ENCODE data around the gene PAFAH1B1.

The PAFAH1B1 gene

GRCh38 chr17:2593821-2594721 lies 617 bp downstream of the PAFAH1B1 start:
- H3K27me3 ChIP-seq (ENCODE audit: low read depth, low read length), result no peaks in the 10 kb centered on the region
- peaks cover 2% of the 10 kb centered on the region for H3K36me3 ChIP-seq (replicated peaks; ENCODE audit: low read depth, low read length)
- peaks cover 52% of the 10 kb centered on the region for H3K79me2 ChIP-seq (ENCODE audit: low read length)
- peak overlapping the region; percentile 78 for H3K27ac ChIP-seq (ENCODE audit: low read length)
- peaks cover 40% of the 10 kb centered on the region for H4K20me1 ChIP-seq (ENCODE audit: insufficient read depth, low read length)
- no peaks in the 10 kb centered on the region for H3K9me3 ChIP-seq (ENCODE audit: insufficient read depth, low read length)
- peak overlapping the region; percentile 95 for H3K9ac ChIP-seq (ENCODE audit: low read length)
- peak overlapping the region; percentile 96 for H3K4me3 ChIP-seq (ENCODE audit: low read length)
- no peak for TF ChIP-seq CTCF (IDR thresholded peaks at IDR 0.05; ENCODE audit: low read depth, low read length)
- no peak for TF ChIP-seq EZH2phosphoT487 (IDR thresholded peaks at IDR 0.05; ENCODE audit: low read depth)
- peaks cover 15% of the 10 kb centered on the region; the same call in 1 of the 2 replicates for H3K4me1 ChIP-seq (ENCODE audit: low read length)
- H2AFZ ChIP-seq (ENCODE audit: low read depth, low read length), result no peak overlapping the region
- H3K4me2 ChIP-seq (ENCODE audit: low read length), result peak overlapping the region; percentile 96

- H3K27ac ChIP-seq (ENCODE audit: low read length), result peak overlapping the region; percentile 78
- H3K4me2 ChIP-seq (ENCODE audit: low read length), result peak overlapping the region; percentile 96
- peak overlapping the region; percentile 95 for H3K9ac ChIP-seq (ENCODE audit: low read length)
- TF ChIP-seq EZH2phosphoT487 (IDR thresholded peaks at IDR 0.05; ENCODE audit: low read depth) (no peak), CTCF (IDR thresholded peaks at IDR 0.05; ENCODE audit: low read depth, low read length) (no peak)
- H3K79me2 ChIP-seq (ENCODE audit: low read length), result peaks cover 61% of the 10 kb centered on the region
- no peaks in the 10 kb centered on the region for H3K9me3 ChIP-seq (ENCODE audit: insufficient read depth, low read length)
- peak overlapping the region; percentile 96 for H3K4me3 ChIP-seq (ENCODE audit: low read length)
- no peak overlapping the region for H2AFZ ChIP-seq (ENCODE audit: low read depth, low read length)
- H3K4me1 ChIP-seq (ENCODE audit: low read length), result peaks cover 15% of the 10 kb centered on the region; the same call in 1 of the 2 replicates
- H4K20me1 ChIP-seq (ENCODE audit: insufficient read depth, low read length), result peaks cover 47% of the 10 kb centered on the region
- no peaks in the 10 kb centered on the region for H3K27me3 ChIP-seq (ENCODE audit: low read depth, low read length)
- H3K36me3 ChIP-seq (replicated peaks; ENCODE audit: low read depth, low read length), result peaks cover 2% of the 10 kb centered on the region
These were observed 1.5 kb downstream of the PAFAH1B1 start for GRCh38 chr17:2594722-2595599.

DNA sequence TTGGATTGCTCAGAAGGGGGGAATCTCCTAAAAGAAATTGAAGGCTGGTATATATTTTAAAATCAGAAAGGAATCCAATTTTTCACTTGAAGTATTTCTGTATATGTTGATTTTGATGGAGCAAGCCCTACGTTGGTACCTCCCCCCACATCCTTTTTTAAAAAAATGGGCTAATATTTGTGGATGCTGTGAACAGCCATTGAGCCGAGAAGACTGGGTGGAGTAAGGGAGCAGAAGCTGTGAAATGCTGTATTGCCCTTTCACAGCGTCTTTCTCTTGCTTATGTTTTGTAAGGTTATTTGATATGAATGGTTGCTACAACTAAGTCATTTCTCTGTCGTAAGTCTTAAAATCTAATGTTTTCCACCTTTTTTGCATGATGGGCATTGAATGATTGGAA lies 2.3 kb downstream of the PAFAH1B1 start:
- peak overlapping the region; percentile 95; the same call in 1 of the 2 replicates for H3K9ac ChIP-seq (ENCODE audit: low read length)

More for the DNA sequence above, 2.3 kb downstream of the PAFAH1B1 start:
- no peak overlapping the region for H3K27ac ChIP-seq (ENCODE audit: low read length)
- peaks cover 2% of the 10 kb centered on the region for H3K36me3 ChIP-seq (replicated peaks; ENCODE audit: low read depth, low read length)
- TF ChIP-seq EZH2phosphoT487 (IDR thresholded peaks at IDR 0.05; ENCODE audit: low read depth), result no peak
- no peak for TF ChIP-seq CTCF (IDR thresholded peaks at IDR 0.05; ENCODE audit: low read depth, low read length)
- H3K79me2 ChIP-seq (ENCODE audit: low read length), result peaks cover 68% of the 10 kb centered on the region
- H3K4me2 ChIP-seq (ENCODE audit: low read length), result peak overlapping the region; percentile 96
- peaks cover 50% of the 10 kb centered on the region for H4K20me1 ChIP-seq (ENCODE audit: insufficient read depth, low read length)
- H3K4me3 ChIP-seq (ENCODE audit: low read length), result peak overlapping the region; percentile 96
- H2AFZ ChIP-seq (ENCODE audit: low read depth, low read length), result no peak overlapping the region
- H3K4me1 ChIP-seq (ENCODE audit: low read length), result peaks cover 15% of the 10 kb centered on the region; the same call in 1 of the 2 replicates
- no peaks in the 10 kb centered on the region for H3K9me3 ChIP-seq (ENCODE audit: insufficient read depth, low read length)
- H3K27me3 ChIP-seq (ENCODE audit: low read depth, low read length), result no peaks in the 10 kb centered on the region

All from OCI-LY3 (cell line).